ACHN (cell line): Measurements from ENCODE around the gene EIF2S2.

Source experiments
- DNase-seq: peaks from one replicate; pipeline ENCODE4 v3.0.0-alpha.2; 2015
- in situ Hi-C: cut with HindIII; loops from 2 replicates; pipeline ENCODE4 v1.10.0; 2017; ENCODE audit warnings: low sequenced_read_pairs, low pct_ligation_motif_present, low pct_unique_long_range_greater_than_20kb

Gene EIF2S2

DNA sequence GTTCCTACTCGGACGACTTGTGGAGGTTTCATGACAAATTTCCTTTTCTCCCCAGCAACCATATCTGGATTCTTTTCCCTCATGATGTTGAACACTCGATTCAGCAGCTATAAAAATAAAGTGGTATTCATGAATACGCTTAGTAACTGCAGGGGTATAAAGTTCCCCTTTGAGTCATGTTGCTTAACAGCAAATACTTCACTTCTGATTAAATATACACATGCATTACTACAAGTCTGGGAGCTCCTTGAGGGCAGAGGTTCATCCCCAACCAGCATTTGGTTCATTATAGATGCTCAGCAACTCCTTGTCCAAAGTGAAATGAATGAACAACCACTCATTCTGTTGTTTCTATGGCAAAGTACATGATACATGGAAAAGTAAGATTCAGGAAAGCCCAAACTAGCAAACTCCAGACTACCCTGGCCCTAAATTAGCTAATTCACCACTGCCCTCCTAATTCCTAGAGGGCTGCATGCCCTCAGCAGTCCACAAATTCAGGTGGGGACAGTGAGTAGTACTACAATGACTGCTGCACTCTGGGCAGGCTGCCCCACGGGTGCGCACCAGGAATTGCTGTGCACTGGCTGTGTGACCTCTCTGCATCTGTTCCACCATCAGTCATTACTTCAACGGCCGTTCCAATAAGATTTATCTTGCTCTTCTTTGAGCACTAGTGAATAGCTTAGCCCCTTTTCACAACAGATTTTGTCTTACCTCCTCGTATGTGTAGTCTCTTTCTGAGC lies 15.2 kb downstream of the EIF2S2 start:
- in situ Hi-C loops = no loop called here

DNA sequence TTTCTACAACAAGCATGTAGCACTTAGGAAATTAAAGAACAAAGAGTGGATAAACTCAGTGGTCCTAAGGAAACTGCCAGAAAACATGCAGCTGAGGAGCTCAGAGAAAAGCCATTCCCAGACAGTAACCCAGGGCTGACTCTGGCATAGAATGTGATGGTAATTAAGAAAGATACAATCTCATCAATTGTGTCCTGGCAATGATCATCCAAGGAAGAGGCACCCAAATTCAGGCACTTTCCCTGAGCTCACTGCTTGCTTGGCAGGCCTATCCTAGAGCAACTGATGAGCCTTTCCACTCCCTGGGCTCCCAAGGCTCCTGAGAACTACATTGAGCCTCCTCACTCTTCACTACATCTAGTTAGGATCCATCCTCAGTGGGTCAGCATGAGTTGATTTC lies 16.2 kb downstream of the EIF2S2 start:
- in situ Hi-C loops = no loop called here
- DNase-seq = no peak

More for the DNA sequence above, 15.2 kb downstream of the EIF2S2 start:
- no peak for DNase-seq

DNA sequence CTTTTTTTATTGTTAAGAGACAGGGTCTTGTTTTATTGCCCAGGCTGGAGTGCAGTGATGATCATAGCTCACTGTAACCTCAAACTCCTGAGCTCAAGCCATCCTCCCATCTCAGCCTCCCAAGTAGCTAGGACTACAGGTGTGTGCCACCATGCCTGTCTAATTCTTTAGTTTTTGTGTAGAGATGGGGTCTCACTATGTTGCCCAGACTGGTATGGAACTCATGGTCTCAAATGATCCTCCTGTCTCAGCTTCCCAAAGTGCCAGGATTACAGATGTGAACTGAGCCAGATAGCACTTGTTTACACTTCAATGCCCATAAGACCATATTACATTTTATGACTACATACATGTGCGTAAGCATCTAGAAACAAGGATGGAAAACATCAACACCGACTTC lies 18.1 kb downstream of the EIF2S2 start:
- in situ Hi-C loops = no loop called here
- no peak for DNase-seq

DNA sequence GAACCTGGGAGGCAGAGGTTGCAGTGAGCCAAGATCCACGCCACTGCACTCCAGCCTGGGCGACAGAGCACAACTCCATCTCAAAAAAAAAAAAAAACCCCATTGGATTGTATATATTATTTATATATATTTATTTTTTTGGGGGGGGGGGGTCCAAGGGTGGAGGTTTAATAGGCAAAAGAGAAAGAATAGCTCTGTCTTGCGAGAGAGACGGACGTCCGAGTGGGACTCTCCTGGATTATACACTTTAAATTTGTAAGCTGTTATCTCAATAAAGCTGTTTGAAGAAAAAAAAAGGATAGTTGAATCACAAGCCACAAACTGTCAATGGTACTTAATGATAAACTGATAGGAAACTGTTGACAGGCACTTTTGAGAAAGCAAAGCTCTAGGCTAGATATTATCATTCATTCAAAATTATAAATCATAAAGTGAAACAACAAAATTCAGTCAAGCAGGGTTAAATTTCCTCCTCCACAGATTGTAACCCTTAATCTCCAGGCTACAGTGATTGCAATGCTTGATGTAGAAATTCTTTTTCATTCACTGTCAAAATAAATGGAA lies 20.3 kb downstream of the EIF2S2 start:
- in situ Hi-C loops = no loop called here
- no peak for DNase-seq

DNA sequence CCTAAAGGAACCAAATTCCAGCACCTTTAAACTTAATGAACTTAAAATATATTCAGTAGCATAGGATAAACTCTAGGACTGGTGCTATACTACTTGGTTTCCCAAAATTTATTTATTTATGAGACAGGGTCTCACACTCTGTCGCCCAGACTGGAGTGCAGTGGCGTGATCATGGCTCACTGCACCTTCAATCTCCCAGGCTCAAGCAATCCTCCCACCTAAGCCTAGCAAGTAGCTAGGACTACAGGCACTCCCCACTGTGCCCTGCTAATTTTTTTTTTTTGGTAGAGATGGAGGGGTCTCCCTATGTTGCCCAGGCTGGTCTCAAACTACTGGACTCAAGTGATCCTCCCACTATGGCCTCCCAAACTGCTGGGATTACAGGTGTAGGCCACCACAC lies 21.4 kb downstream of the EIF2S2 start:
- in situ Hi-C loops = no loop called here
- no peak for DNase-seq

DNA sequence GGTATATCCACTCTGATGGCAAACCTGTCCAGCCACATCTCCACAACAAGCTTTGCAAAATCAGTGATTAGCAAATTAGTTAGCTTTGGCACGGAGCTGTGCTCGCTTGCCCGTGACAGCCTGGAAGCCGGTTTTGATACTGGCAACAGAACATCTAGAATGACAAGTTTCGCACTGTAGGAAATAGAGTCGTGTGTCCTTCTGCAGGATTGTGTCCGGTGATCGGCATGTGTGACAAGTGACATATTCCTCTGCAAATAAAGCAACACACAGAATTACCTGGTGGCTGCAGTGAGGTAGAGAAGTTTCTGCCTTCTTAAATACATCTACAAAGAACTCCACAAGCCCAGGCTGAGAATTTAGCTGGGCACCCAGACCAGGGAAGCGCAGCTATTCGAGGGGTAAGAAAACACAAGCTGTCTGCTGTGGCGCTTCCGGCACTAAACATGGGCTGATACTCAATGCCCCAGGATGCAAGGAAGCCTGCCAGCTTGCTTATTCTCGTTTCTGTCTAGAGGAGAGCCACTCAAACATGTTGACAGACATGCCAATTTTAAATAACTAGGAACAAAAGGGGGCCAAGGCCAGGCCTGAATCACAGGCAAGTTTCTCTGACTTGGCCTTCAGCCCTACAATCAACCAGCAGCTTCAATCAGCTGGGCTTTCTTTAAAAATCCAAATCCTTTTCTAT lies 22.2 kb downstream of the EIF2S2 start:
- in situ Hi-C loops = no loop called here
- DNase-seq = no peak

DNA sequence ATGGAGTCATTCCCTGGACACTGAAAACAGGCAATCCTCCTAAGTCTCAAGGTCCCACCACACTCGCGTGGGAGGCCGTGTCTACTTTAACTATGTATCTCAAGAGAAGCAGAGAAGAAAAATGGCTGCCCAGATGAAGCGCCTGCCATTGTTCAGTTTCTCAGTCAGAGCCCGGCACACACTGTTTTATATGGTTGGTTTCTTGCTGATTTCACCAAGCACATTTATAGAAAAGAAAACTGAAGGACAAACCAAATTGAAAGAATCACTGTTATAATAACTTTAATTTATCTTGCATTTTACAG lies 22.9 kb downstream of the EIF2S2 start:
- in situ Hi-C loops = no loop called here
- DNase-seq = no peak

DNA sequence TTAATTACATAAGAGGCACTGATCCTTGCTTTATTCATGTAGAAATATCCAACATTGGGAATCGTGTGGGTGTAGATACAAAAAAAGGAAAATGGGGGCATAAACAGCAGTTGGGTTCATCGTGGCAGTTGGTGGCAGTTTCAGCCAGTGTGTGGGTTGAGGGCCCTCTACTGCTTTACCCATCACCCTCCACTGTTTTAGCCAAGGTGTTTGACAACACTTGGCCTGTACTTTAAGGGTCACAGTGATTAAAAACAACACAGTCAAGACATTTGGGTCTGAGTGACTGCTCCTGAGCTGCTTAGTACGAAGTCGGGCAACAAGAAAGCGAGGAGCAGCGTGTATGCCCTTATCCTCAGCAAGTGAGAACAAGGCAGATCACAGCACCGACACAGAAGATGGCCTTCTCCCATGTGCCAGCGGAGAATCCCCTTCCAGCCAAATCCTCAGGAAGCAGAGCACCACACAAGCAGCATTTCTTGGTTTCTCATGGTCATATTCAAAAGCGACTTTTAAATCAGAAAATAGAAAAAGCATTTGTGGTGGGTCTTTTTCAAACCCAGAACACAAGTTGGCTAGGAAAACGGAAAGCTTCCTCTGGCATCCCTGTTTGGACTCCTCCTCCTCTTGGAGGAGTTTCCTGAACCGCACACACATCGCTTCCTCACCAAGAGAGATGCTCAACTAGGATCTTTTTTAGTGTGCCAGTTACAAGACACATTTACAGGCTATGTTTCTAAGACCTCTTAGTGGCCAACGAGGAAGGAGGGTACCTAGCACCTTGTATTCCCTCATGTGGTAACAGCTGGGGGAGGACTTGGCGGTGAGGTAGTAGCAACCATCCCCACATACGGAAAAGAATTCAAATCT lies 23.5 kb downstream of the EIF2S2 start:
- in situ Hi-C loops = no loop called here

DNA sequence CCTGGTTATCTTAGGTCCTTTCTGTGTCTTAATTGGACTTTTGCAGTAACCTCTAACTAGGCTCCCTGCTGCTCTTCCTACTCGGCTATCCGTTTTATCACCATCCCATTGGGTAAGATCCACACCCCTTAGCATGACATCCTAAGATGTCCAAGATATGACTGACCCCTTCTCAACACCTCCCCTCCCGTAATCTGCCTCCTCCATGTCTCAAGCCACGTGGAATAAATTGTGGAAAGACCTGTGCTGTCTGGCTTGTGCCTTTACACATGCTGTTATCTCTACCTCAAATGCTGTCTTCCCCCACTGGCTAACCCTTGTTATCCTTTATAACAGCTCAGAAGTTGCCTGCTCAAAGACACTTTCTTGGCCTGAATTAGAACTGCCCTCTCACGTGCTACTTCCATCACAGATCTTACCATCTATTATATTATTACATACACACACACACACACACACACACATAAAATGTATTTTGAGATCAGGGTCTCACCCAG lies 26.5 kb downstream of the EIF2S2 start:
- in situ Hi-C loops = no loop called here
- DNase-seq = no peak

More for the DNA sequence above, 23.5 kb downstream of the EIF2S2 start:
- no peak for DNase-seq

DNA sequence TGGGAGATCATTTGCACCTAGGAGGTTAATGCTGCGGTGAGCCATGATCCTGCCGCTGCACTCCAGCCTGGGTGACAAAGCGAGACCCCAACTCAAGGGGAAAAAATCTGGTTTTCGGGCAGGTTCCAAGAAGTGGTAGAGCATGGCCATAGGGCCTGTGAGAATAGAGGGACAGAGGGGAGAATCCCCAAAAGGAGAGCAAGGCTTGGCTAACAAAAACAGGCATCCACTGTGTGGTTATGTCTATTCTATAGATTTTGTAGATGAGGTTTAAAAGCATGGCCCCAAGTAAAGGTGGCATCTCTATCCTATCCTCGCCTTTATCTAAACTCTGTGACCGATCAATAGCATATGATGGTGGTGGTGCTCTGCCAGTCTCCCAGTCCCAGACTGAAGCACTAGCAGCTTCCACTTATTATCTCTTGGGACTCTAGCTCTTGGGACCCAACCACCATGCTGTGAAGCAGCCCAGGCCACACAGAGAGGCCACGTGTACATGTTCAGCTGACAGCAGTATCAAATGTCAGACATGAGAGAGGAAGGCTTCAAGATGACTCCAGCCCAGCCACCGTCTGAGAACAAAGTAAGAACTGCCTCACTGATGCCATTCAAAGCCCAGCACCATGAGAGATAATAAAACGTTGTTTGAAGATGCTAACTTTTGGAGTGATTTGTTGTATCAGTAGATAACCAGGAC lies 27.7 kb downstream of the EIF2S2 start:
- DNase-seq = no peak

DNA sequence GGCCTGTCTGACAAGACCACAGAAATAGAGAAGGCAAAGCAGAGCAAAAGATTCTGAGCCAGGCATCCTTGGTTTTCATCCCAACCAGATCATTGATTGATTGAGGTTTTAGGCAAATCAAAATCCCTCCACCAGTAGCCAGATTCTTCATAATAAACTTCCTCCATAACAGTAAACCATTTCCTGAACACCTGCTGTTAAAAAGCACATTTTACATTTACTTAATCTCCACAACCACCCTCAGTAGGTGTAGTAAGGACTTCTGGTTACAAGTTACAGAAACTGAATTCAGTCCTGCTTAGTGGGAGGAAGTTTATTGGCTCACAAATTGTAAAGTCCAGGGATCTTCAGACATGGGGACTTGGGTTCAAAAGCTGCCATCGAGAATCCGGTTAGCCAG lies 28.3 kb downstream of the EIF2S2 start:
- DNase-seq = no peak
- in situ Hi-C loops = no loop called here

More for the DNA sequence above, 27.7 kb downstream of the EIF2S2 start:
- in situ Hi-C loops = no loop called here

DNA sequence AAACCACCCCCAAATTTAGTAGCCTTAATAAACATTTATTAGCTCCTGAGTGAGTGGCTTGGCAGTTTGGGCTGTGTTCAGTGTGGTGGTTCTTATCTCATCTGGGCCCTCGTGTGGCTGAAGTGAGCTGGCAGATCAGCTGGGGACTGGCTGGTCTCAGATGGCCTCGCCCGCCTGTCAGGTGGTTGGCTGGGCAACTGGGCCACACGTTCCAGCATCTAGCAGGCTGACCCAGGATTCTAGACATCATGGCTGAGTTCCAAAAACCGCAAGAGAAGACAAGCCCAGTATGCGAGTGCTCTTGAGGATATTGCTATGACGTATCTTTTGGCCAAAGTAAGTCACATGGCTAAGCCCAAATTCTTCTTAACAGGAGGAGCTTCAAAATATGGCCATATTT lies 28.9 kb downstream of the EIF2S2 start:
- in situ Hi-C loops = no loop called here
- DNase-seq = no peak

DNA sequence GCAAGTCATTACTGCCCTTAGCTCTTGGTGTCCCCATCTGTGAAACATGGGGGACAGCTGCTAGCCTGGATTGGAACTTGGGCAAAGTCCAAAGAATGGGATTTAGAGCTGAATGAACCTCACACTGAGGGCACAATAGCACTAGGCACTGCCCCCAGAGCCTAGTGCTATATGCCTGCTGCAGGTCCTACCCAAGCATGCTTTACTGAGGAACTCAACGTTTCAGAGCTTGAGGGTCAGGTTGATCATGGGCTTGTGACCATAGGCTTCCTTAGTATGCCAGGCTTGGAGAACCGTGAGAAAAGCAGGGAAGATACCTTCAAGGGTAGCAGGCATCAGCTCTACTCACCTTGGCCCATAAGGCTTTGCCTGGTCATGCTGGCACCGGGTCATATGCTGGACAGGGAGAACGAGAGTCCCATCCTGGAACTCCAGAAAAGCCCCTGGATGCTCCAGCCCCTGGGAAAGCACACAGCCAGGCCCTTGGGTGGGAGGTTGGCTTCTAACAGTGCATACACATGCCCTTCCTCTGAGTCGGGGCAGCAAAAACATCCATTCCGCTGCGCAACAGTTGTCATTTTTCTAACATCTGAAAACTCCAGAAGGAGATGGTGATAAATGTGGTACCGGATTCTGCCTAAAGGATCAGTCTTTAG lies 29.7 kb downstream of the EIF2S2 start:
- in situ Hi-C loops = no loop called here
- DNase-seq = no peak

DNA sequence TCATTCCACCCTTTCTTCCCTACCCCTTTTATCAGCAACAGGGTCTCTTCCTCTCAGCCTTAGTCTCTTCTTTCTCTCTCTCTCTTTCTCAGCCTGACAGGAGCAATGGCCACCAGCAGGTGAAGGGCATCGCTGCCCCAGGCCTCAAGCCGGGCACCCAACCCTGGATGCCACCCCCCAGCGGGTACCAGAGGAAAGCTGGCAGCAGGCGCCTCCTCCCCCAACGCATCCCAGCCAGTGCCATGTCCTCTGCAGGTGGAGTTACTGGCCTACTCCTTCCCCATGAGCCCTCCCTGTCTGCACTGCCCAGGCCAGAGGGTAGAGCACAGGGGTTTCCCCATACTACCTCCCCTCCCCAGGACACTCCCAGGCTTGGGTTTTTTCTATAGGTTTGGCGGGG lies 32.2 kb downstream of the EIF2S2 start:
- no peak for DNase-seq
- in situ Hi-C loops = no loop called here

DNA sequence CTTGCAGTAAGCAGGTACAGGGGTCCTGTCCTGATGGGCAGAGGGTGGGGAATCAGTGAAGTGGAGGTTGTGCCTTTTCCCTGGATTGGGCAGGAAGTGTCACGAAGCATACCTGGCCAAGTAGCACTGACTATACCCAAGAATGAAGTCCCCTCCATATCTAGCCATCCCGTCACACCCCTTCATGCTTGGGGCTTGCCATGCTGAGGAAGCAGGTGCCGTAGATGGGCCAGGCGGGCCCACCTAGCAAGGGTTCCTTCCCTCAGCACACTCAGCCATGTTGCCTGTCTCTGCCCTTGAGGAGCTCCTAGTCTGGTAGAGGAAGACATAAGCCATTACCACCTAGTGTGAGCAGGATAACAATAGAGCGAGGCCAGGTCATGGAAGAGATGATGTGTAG lies 33.5 kb downstream of the EIF2S2 start:
- in situ Hi-C loops = no loop called here
- DNase-seq = no peak

DNA sequence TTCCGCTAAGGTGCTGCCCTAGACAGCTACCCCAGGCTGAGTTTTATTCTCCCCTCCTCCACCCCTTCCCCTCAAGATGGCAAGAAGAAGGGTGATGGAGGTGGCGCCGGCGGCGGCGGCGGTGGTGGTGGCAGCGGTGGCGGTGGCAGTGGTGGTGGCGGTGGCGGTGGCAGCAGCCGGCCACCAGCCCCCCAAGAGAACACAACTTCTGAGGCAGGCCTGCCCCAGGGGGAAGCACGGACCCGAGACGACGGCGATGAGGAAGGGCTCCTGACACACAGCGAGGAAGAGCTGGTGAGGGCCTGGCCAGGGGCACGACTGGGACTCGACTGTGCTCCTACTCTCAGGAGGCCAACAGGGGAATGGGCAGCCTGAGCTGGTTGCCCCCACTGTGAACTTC lies 35.1 kb downstream of the EIF2S2 start:
- in situ Hi-C loops = no loop called here

DNA sequence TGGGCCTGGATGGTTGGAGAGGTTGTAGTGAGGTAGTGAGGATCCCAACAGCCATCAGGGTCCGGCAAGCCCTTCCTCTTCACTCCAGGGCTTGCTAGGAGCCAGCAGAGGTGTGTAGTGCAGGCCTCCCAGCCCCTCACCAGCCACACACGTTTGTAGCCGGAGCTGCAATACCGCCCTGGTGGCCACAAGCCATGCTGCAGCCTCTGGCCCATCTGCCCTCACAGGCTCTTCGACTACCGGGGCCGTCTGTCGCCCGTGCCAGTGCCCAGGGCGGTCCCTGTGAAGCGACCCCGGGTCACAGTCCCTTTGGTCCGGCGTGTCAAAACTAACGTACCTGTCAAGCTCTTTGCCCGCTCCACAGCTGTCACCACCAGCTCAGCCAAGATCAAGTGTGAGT lies 36.4 kb downstream of the EIF2S2 start:
- in situ Hi-C loops = no loop called here

More for the DNA sequence above, 35.1 kb downstream of the EIF2S2 start:
- no peak for DNase-seq

More for the DNA sequence above, 36.4 kb downstream of the EIF2S2 start:
- no peak for DNase-seq
